H9 (cell line): ENCODE measurements around the gene SOS1. TPM values are rescaled to one million over a fixed set of nuclear protein-coding genes. Genes with fewer than 3 reads are reported as not detected.

Source experiments
- DNase-seq: peaks from one replicate; pipeline ENCODE4 v3.0.0-alpha.2; 2017
- H2AFZ ChIP-seq: one replicate; pipeline ENCODE4 v1.6.1; 2013; ENCODE audit warnings: mild to moderate bottlenecking, low read length, control low read depth, moderate library complexity
- H2AK5ac ChIP-seq: 2 replicates; pipeline ENCODE4 v1.6.1; 2013; ENCODE audit warnings: low read length, control low read depth, mixed read lengths; ENCODE audit not compliant: insufficient read length
- H2BK120ac ChIP-seq: one replicate; pipeline ENCODE4 v1.6.1; 2013; ENCODE audit warnings: low read depth, mild to moderate bottlenecking, low read length, control low read depth, inconsistent platforms; ENCODE audit not compliant: poor library complexity, severe bottlenecking
- H2BK12ac ChIP-seq: 2 replicates; pipeline ENCODE4 v1.6.1; 2013; ENCODE audit warnings: low read length, control low read depth, mixed read lengths, low read depth; ENCODE audit not compliant: insufficient read length
- H2BK15ac ChIP-seq: 2 replicates; pipeline ENCODE4 v1.6.1; 2013; ENCODE audit warnings: low read depth, low read length, control low read depth
- H2BK20ac ChIP-seq: one replicate; pipeline ENCODE4 v1.6.1; 2013; ENCODE audit warnings: low read depth, mild to moderate bottlenecking, low read length, control low read depth, inconsistent platforms; ENCODE audit not compliant: poor library complexity, severe bottlenecking
- H2BK5ac ChIP-seq: 2 replicates; pipeline ENCODE4 v1.6.1; 2013; ENCODE audit warnings: low read length, control low read depth, mixed read lengths; ENCODE audit not compliant: insufficient read length
- H3K14ac ChIP-seq: 2 replicates; pipeline ENCODE4 v1.6.1; 2013; ENCODE audit warnings: low read length, control low read depth; ENCODE audit not compliant: insufficient read depth
- H3K18ac ChIP-seq: 2 replicates; pipeline ENCODE4 v1.6.1; 2013; ENCODE audit warnings: low read depth, mild to moderate bottlenecking, mixed read lengths, low read length, control low read depth; ENCODE audit not compliant: insufficient read length
- H3K23ac ChIP-seq: 2 replicates; pipeline ENCODE4 v1.6.1; 2013; ENCODE audit warnings: low read length, control low read depth, mixed read lengths, low read depth; ENCODE audit not compliant: insufficient read length
- H3K23me2 ChIP-seq: 2 replicates; pipeline ENCODE4 v1.6.1; 2013; ENCODE audit warnings: low read depth, mild to moderate bottlenecking, mixed read lengths, low read length, control low read depth; ENCODE audit not compliant: insufficient read length, poor library complexity, severe bottlenecking
- H3K27ac ChIP-seq: 2 replicates; pipeline ENCODE4 v1.5.1; 2013; ENCODE audit warnings: low read length, control low read depth, mixed read lengths, low read depth; ENCODE audit not compliant: insufficient read length
- H3K27me3 ChIP-seq: 2 replicates; pipeline ENCODE4 v1.6.1; 2013; ENCODE audit warnings: low read length, control low read depth, inconsistent platforms; ENCODE audit not compliant: insufficient read depth
- H3K4ac ChIP-seq: 2 replicates; pipeline ENCODE4 v1.6.1; 2013; ENCODE audit warnings: low read depth, mild to moderate bottlenecking, control low read depth, inconsistent platforms, low read length, moderate library complexity
- H3K4me1 ChIP-seq: 2 replicates; pipeline ENCODE4 v1.6.1; 2013; ENCODE audit warnings: low read length, control low read depth, inconsistent platforms; ENCODE audit not compliant: insufficient read depth
- H3K4me2 ChIP-seq: 2 replicates; pipeline ENCODE4 v1.6.1; 2013; ENCODE audit warnings: low read length, control low read depth, mixed read lengths; ENCODE audit not compliant: insufficient read length, insufficient read depth
- H3K56ac ChIP-seq: 2 replicates; pipeline ENCODE4 v1.6.1; 2013; ENCODE audit warnings: low read depth, mild to moderate bottlenecking, mixed read lengths, low read length, control low read depth; ENCODE audit not compliant: insufficient read length
- H3K79me1 ChIP-seq: 2 replicates; pipeline ENCODE4 v1.6.1; 2013; ENCODE audit warnings: low read depth, mild to moderate bottlenecking, moderate library complexity, low read length, control low read depth, inconsistent platforms; ENCODE audit not compliant: insufficient read depth, poor library complexity, severe bottlenecking
- H3K79me2 ChIP-seq: 2 replicates; pipeline ENCODE4 v1.6.1; 2013; ENCODE audit warnings: low read length, control low read depth, inconsistent platforms; ENCODE audit not compliant: insufficient read depth
- H3K9ac ChIP-seq: 2 replicates; pipeline ENCODE4 v1.6.1; 2013; ENCODE audit warnings: low read length, control low read depth, mixed read lengths; ENCODE audit not compliant: insufficient read length; ENCODE audit errors: extremely low read depth
- H3K9me3 ChIP-seq: one replicate; pipeline ENCODE4 v1.6.1; 2013; ENCODE audit warnings: low read depth, low read length, inconsistent platforms; ENCODE audit not compliant: control insufficient read depth
- H3T11ph ChIP-seq: one replicate; pipeline ENCODE4 v1.6.1; 2013; ENCODE audit warnings: mild to moderate bottlenecking, low read length, control low read depth, inconsistent platforms
- H4K20me1 ChIP-seq: one replicate; pipeline ENCODE4 v1.6.1; 2013; ENCODE audit not compliant: control insufficient read depth, insufficient read length, insufficient read depth
- H4K5ac ChIP-seq: 2 replicates; pipeline ENCODE4 v1.6.1; 2013; ENCODE audit warnings: low read depth, mild to moderate bottlenecking, mixed read lengths, low read length, control low read depth; ENCODE audit not compliant: insufficient read length
- H4K8ac ChIP-seq: replicated peaks from 2 replicates; pipeline ENCODE4 v1.6.1; 2013; ENCODE audit warnings: low read length, control low read depth, mixed read lengths, low read depth; ENCODE audit not compliant: insufficient read length
- H4K91ac ChIP-seq: 2 replicates; pipeline ENCODE4 v1.6.1; 2013; ENCODE audit warnings: low read depth, mild to moderate bottlenecking, moderate library complexity, mixed read lengths, low read length, control low read depth; ENCODE audit not compliant: insufficient read length
- H3K27ac Mint-ChIP-seq, 3 experiments: 2 replicates in 2 of 3; 3 replicates in 1 of 3; pipeline ENCODE4 v1.8.0; 2020 to 2021; ENCODE audit warnings: mixed read lengths in 3 of 3, mild to moderate bottlenecking in 1 of 3, moderate library complexity in 1 of 3
- H3K27me3 Mint-ChIP-seq: 2 replicates; pipeline ENCODE4 v1.8.0; 2021; ENCODE audit warnings: low read depth, mild to moderate bottlenecking, moderate library complexity, mixed read lengths
- H3K36me3 Mint-ChIP-seq, 3 experiments: 2 replicates in 2 of 3; 3 replicates in 1 of 3; pipeline ENCODE4 v1.8.0; 2020 to 2021; ENCODE audit warnings: low read depth in 3 of 3, mixed read lengths in 3 of 3; ENCODE audit not compliant: insufficient read depth in 1 of 3
- H3K4me1 Mint-ChIP-seq, 2 experiments: 2 replicates each; pipeline ENCODE4 v1.8.0; 2020; ENCODE audit warnings: mixed read lengths in 2 of 2
- H3K4me3 Mint-ChIP-seq, 2 experiments: 2 replicates in 1 of 2; 3 replicates in 1 of 2; pipeline ENCODE4 v1.8.0; 2020 to 2021; ENCODE audit warnings: mild to moderate bottlenecking in 2 of 2, mixed read lengths in 2 of 2, moderate library complexity in 1 of 2
- H3K9me3 Mint-ChIP-seq, 2 experiments: 2 replicates in 1 of 2; 3 replicates in 1 of 2; pipeline ENCODE4 v1.8.0; 2020; ENCODE audit warnings: mild to moderate bottlenecking in 2 of 2, mixed read lengths in 2 of 2, moderate library complexity in 1 of 2
- CTCF ChIP-seq: fragments of 200-600 bp; sonication (generic); conservative IDR thresholded peaks from 3 replicates; pipeline ENCODE4 v1.8.0; 2021; ENCODE audit warnings: antibody characterized with exemption, mild to moderate bottlenecking
- total RNA-seq: library from RNA; stranded (reverse); gene quantifications from 2 replicates; pipeline ENCODE4 v1.2.1, GENCODE V29; 2021

SOS1 gene
- total RNA-seq, 1 experiment from 2014 or later, result 35.8 TPM

- no peaks in the 10 kb centered on the region for H4K20me1 ChIP-seq
- H2AFZ ChIP-seq, result no peak overlapping the region
- Mint-ChIP-seq H3K9me3 (no peaks in the 10 kb centered on the region; a peak in 1 of 5 replicates), H3K36me3 (no peaks in the 10 kb centered on the region), H3K4me1 (peaks cover 6 to 12% of the 10 kb centered on the region in 2 experiments), H3K4me3 (no peak overlapping the region), H3K27me3 (no peaks in the 10 kb centered on the region), H3K27ac (no peak overlapping the region)
- H3K14ac ChIP-seq, result no peak overlapping the region
- no peak overlapping the region for H2BK12ac ChIP-seq
- no peak overlapping the region for H3K4me2 ChIP-seq
- no peak overlapping the region for H3K23ac ChIP-seq
- no peaks in the 10 kb centered on the region for H3K23me2 ChIP-seq
- no peak overlapping the region for H3K27ac ChIP-seq
- no peaks in the 10 kb centered on the region for H3K4me1 ChIP-seq
- H3K27me3 ChIP-seq, result no peaks in the 10 kb centered on the region
- no peak for TF ChIP-seq CTCF
- no peak overlapping the region for H3T11ph ChIP-seq
- no peak overlapping the region for H3K9ac ChIP-seq
- H2BK5ac ChIP-seq, result no peak overlapping the region
- no peak overlapping the region for H4K8ac ChIP-seq
- H3K79me1 ChIP-seq, result no peaks in the 10 kb centered on the region
- no peak overlapping the region for H3K4ac ChIP-seq
- H4K91ac ChIP-seq, result no peak overlapping the region
- H3K9me3 ChIP-seq, result no peaks in the 10 kb centered on the region
- DNase-seq, result no peak
- H2AK5ac ChIP-seq, result no peak overlapping the region
- H3K18ac ChIP-seq, result no peak overlapping the region
- no peaks in the 10 kb centered on the region for H3K79me2 ChIP-seq
- no peak overlapping the region for H4K5ac ChIP-seq
- no peak overlapping the region for H3K56ac ChIP-seq
- no peak overlapping the region for H2BK120ac ChIP-seq
- no peak overlapping the region for H2BK20ac ChIP-seq
- no peak overlapping the region for H2BK15ac ChIP-seq
These were observed 169.1 kb downstream of the SOS1 start for GRCh38 chr2:38951766-38952165.
